Adrenal gland (tissue), 5 donors: Measurements from ENCODE around the gene PRRT1.

Experiments
- CTCF ChIP-seq, 6 experiments: fragments of 450-650 bp in 4 of 6; fragments of 200-600 bp in 2 of 6; sonication (generic) in 1 of 6; IDR thresholded peaks; 1 replicate in 5 of 6; 2 replicates in 1 of 6; pipeline versions ENCODE4 v1.5.1 to v1.8.0; 2016 to 2021; ENCODE audit warnings: antibody characterized with exemption in 6 of 6, mild to moderate bottlenecking in 2 of 6, moderate library complexity in 1 of 6
- POLR2A ChIP-seq, 2 donors: fragments of 450-650 bp; IDR thresholded peaks; one replicate each; pipeline ENCODE4 v1.6.1; 2017; ENCODE audit warnings: antibody characterized with exemption in 2 of 2, mild to moderate bottlenecking in 2 of 2, moderate library complexity in 1 of 2
- donor health status: DM: no; HTN: no; CAD: no.

- TF ChIP-seq CTCF (IDR thresholded peaks at IDR 0.05), result no peak
- TF ChIP-seq POLR2A (IDR thresholded peaks at IDR 0.05), result no peak
These were observed 32.4 kb upstream of the PRRT1 start, which contains the start of gene AGER for GRCh38 chr6:32184084-32184640.
